Stimulated activated naive CD8-positive, alpha-beta T cell treated with anti-CD3 and anti-CD28 coated beads, Interleukin-15, Interleukin-2, amounts not matched to agents 100 U/mL and 50 U/mL, for 24 hours (primary cell): Measurements from ENCODE around the gene VAV2.

Source experiments
- ATAC-seq: fragments of 150-1000 bp; cut with Tn5 transposase; one replicate; pipeline ENCODE4 v1.10.0; 2021
- DNase-seq: peaks from one replicate; pipeline ENCODE4 v3.0.0; 2021

The VAV2 gene

GRCh38 chr9:133979921-133980863, 11.9 kb downstream of the VAV2 start:
- ATAC-seq (no peak), DNase-seq (no peak)

DNA sequence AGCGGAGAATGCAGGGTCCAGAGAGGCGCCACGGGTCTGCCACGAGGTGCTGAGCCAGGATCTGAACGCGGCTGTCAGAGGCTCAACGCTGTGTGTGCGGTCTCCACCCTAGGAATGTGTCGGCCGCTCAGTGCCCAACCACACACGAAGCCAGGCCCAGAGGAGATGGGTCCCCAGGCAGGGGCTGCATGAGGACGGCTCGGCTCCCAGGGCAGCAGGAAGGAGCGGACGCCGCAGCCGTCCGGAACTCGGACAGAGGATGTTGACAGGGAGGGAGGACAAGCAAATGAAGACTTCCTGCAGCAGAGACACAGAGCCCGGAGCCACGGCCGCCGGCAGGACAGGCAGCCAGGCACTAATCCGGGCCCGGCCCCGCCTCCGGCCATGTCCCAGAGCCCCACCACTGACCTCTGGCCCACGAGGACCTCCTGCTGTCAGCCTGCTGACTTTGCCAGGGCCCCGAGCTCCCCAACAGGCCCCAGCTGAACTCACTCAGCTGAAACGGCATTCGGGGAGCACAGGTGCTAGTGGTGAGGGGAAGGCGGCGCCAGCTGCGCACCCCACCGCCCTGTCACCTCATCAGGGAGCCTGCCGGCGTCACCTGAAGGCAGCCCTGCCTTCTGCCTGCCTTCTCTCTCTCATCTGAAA, 12.7 kb downstream of the VAV2 start:
- ATAC-seq (no peak), DNase-seq (no peak)

GRCh38 chr9:133978899-133979272, 13.2 kb downstream of the VAV2 start:
- no peak for ATAC-seq
- no peak for DNase-seq

DNA sequence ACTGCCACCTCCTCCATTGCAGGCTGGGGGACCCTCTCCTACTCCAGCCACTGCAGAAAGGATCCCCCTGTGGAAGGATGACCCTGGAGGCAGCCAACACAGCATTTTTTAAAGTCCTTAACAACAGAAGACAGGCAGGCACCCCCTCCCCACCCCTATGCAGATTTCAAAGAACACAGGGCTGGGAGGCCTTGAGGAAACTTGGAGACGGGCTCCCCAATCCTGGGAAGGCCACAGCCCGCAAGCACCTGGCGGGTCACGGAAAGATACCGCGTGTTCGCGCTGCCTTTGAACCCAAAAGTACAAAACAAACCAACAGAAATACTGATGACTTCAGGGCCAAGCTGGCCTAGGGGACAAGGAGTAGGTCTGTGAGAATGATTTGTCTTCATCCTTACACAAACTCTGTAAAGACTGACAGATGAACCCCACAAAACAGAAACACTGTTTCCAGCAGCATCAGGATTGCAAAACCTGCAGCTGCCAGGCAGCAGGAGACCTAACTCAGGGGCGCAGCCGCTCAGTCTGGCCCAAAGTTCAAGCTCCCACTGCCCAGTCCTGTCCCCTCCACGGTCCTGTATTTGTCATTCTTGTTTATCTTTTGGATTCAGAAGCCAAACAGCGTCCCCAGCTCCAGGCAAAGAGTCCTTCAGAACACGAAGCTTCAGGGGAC, 13.8 kb downstream of the VAV2 start:
- DNase-seq = no peak

DNA sequence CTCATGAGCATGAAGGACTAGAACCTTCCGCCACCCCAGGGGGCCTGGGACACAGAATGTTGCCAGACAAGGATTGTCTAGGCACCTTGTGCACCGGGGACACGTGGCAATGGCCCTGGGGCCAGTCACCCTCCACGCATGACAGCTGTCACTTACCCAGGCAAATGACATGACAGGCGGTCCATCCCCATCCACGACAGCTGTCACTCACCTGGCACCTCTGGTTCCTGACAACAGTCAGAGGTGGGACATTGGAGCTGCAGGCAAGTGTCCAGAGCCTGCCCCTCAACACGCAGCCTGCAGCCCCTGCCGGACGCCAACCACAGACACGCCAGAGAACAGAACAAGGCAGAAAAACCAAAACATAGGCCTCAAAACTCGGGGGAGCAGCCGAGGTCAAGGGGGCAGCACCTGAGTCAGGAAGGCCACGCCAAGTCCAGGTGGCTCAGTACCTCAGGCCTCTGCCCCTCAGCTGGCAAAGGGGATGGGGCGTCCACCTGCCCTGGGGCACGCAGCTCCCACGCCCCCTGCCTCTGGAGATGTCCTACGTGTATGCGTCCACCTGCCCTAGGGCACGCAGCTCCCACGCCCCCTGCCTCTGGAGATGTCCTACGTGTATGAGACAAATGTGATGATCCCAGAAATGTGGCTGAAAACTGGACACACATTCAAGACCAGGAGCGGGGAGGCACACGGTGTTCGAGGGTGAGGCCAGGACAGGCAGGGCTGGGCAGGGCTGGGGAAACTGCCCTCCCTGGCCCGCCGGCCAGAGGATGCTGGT, 14.5 kb downstream of the VAV2 start:
- ATAC-seq = no peak
- DNase-seq = no peak

More for the DNA sequence above, 13.8 kb downstream of the VAV2 start:
- no peak for ATAC-seq

- ATAC-seq = no peak
- no peak for DNase-seq
These were observed 15.2 kb downstream of the VAV2 start for GRCh38 chr9:133976887-133977286.

- ATAC-seq (no peak), DNase-seq (no peak)
These were observed 15.8 kb downstream of the VAV2 start for GRCh38 chr9:133976191-133976861.

- ATAC-seq = no peak
- no peak for DNase-seq
These were observed 16.6 kb downstream of the VAV2 start for GRCh38 chr9:133975511-133975910.

- no peak for DNase-seq
- ATAC-seq = no peak
These were observed 17.3 kb downstream of the VAV2 start for GRCh38 chr9:133974631-133975341.

GRCh38 chr9:133973791-133974630, 18.1 kb downstream of the VAV2 start:
- DNase-seq (no peak), ATAC-seq (no peak)

GRCh38 chr9:133973111-133973790, 18.9 kb downstream of the VAV2 start:
- no peak for DNase-seq
- no peak for ATAC-seq

- DNase-seq = no peak
- ATAC-seq = no peak
These were observed 19.9 kb downstream of the VAV2 start for GRCh38 chr9:133971981-133972941.

GRCh38 chr9:133971121-133971951, 20.8 kb downstream of the VAV2 start:
- DNase-seq (no peak), ATAC-seq (no peak)

GRCh38 chr9:133970581-133971058, 21.5 kb downstream of the VAV2 start:
- DNase-seq = no peak
- no peak for ATAC-seq

GRCh38 chr9:133969681-133970580, 22.2 kb downstream of the VAV2 start:
- DNase-seq (no peak), ATAC-seq (no peak)
